MM.1S (cell line): ENCODE results near the gene EVI2A.
"Not testable (repeated sequence)": the region's sequence is repeated elsewhere in the genome, so short reads cannot be mapped to it uniquely, and the experiment has no call there.

Experiments used
- DNase-seq: peaks from one replicate; pipeline ENCODE4 v3.0.0-alpha.2; 2015
- H2AFZ ChIP-seq: fragments of 300-600 bp; sonication (generic); 2 replicates; pipeline ENCODE4 v1.6.0; 2016; ENCODE audit warnings: antibody characterized with exemption, low read length
- H3F3A ChIP-seq: fragments of 300-600 bp; sonication (generic); 2 replicates; pipeline ENCODE4 v1.6.1; 2016; ENCODE audit warnings: mild to moderate bottlenecking, antibody characterized with exemption, low read length, moderate library complexity, mixed read lengths; ENCODE audit not compliant: insufficient read depth
- H3K27ac ChIP-seq: fragments of 300-600 bp; sonication (generic); 2 replicates; pipeline ENCODE4 v1.5.1; 2016; ENCODE audit warnings: mild to moderate bottlenecking, low read length
- H3K27me3 ChIP-seq: fragments of 300-600 bp; sonication (generic); replicated peaks from 2 replicates; pipeline ENCODE4 v1.6.0; 2016; ENCODE audit warnings: low read length; ENCODE audit not compliant: insufficient read depth
- H3K36me3 ChIP-seq: fragments of 300-600 bp; sonication (generic); replicated peaks from 2 replicates; pipeline ENCODE4 v1.6.1; 2016; ENCODE audit warnings: mild to moderate bottlenecking, low read length, mixed read lengths; ENCODE audit not compliant: insufficient read depth
- H3K4me1 ChIP-seq: fragments of 300-600 bp; sonication (generic); 2 replicates; pipeline ENCODE4 v1.6.1; 2016; ENCODE audit warnings: low read length, mixed read lengths
- H3K4me2 ChIP-seq: fragments of 300-600 bp; sonication (generic); 2 replicates; pipeline ENCODE4 v1.6.0; 2016; ENCODE audit warnings: low read depth, low read length
- H3K4me3 ChIP-seq: fragments of 300-600 bp; sonication (generic); 2 replicates; pipeline ENCODE4 v1.5.1; 2016; ENCODE audit warnings: low read length, mixed read lengths
- H3K79me2 ChIP-seq: fragments of 300-600 bp; sonication (generic); 2 replicates; pipeline ENCODE4 v1.6.1; 2016; ENCODE audit warnings: mixed run types, low read length, mixed read lengths
- H3K9ac ChIP-seq: fragments of 300-600 bp; sonication (generic); 2 replicates; pipeline ENCODE4 v1.6.1; 2016; ENCODE audit warnings: low read length, mixed read lengths
- H3K9me2 ChIP-seq: fragments of 300-600 bp; sonication (generic); replicated peaks from 2 replicates; pipeline ENCODE4 v1.6.1; 2016; ENCODE audit warnings: mild to moderate bottlenecking, low read length, mixed read lengths; ENCODE audit not compliant: insufficient read depth
- H3K9me3 ChIP-seq: fragments of 300-600 bp; sonication (generic); replicated peaks from 2 replicates; pipeline ENCODE4 v1.6.1; 2016; ENCODE audit warnings: mild to moderate bottlenecking, low read length, mixed read lengths; ENCODE audit not compliant: insufficient read depth
- H4K20me1 ChIP-seq: fragments of 300-600 bp; sonication (generic); 2 replicates; pipeline ENCODE4 v1.6.1; 2016; ENCODE audit warnings: mild to moderate bottlenecking, low read length, moderate library complexity, mixed read lengths; ENCODE audit not compliant: insufficient read depth
- CTCF ChIP-seq: fragments of 300-600 bp; sonication (generic); IDR thresholded peaks from 2 replicates; pipeline ENCODE4 v1.5.1; 2016; ENCODE audit warnings: antibody characterized with exemption, low read length, mixed read lengths
- EZH2 ChIP-seq: fragments of 300-600 bp; sonication (generic); optimal IDR thresholded peaks from 2 replicates; pipeline ENCODE3; 2017; ENCODE audit warnings: low read depth, mild to moderate bottlenecking, antibody characterized with exemption, low read length, mixed read lengths
- EZH2phosphoT487 ChIP-seq: fragments of 300-600 bp; sonication (generic); IDR thresholded peaks from 2 replicates; pipeline ENCODE4 v1.6.1; 2018; ENCODE audit warnings: antibody characterized with exemption, low read length

The EVI2A gene

DNA sequence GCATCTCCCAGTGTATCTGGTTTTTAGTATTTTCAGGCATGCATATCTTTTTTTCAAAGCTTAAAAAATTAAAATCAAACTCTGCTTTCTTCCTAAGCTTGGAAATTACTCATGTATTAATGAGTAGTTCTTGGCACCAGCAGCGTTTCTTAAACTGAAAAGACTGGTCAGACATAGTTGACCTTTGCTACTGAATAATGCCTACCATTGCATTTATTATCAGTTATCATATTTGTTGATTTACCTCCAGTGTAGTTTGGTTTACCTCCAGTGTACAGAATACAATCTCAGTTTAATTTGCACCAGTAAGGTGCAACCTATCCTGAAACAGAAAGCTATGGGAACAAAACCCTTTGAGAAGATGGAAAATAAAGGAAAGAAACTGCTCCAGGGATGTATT is 34.5 kb upstream of the EVI2A start:
- no peaks in the 10 kb centered on the region for H4K20me1 ChIP-seq
- H3K27ac ChIP-seq = no peak overlapping the region
- no peak for DNase-seq
- H3K9me3 ChIP-seq = no peaks in the 10 kb centered on the region
- no peaks in the 10 kb centered on the region for H3F3A ChIP-seq
- no peaks in the 10 kb centered on the region for H3K27me3 ChIP-seq
- TF ChIP-seq EZH2phosphoT487 = no peak
- no peak for TF ChIP-seq CTCF
- TF ChIP-seq EZH2 = no peak
- no peak overlapping the region for H3K9ac ChIP-seq
- no peak overlapping the region for H3K4me3 ChIP-seq
- no peaks in the 10 kb centered on the region for H3K4me1 ChIP-seq
- H3K9me2 ChIP-seq = no peaks in the 10 kb centered on the region
- H3K36me3 ChIP-seq = peaks cover 5% of the 10 kb centered on the region; the same call in 1 of the 2 replicates
- H3K79me2 ChIP-seq = no peaks in the 10 kb centered on the region
- no peak overlapping the region for H2AFZ ChIP-seq
- H3K4me2 ChIP-seq = no peak overlapping the region

GRCh38 chr17:31349454-31349853 is 28.0 kb upstream of the EVI2A start:
- no peak overlapping the region for H3K4me2 ChIP-seq
- H2AFZ ChIP-seq = no peak overlapping the region
- DNase-seq = no peak
- TF ChIP-seq CTCF (no peak), EZH2phosphoT487 (no peak), EZH2 (no peak)
- no peaks in the 10 kb centered on the region for H3K4me1 ChIP-seq
- H3K79me2 ChIP-seq = no peaks in the 10 kb centered on the region
- no peaks in the 10 kb centered on the region for H3K27me3 ChIP-seq
- H4K20me1 ChIP-seq = no peaks in the 10 kb centered on the region
- no peak overlapping the region for H3K9ac ChIP-seq
- H3K36me3 ChIP-seq = no peaks in the 10 kb centered on the region
- no peak overlapping the region for H3K27ac ChIP-seq
- H3K9me2 ChIP-seq = no peaks in the 10 kb centered on the region
- H3K4me3 ChIP-seq = no peak overlapping the region
- H3F3A ChIP-seq = no peaks in the 10 kb centered on the region
- no peaks in the 10 kb centered on the region for H3K9me3 ChIP-seq

DNA sequence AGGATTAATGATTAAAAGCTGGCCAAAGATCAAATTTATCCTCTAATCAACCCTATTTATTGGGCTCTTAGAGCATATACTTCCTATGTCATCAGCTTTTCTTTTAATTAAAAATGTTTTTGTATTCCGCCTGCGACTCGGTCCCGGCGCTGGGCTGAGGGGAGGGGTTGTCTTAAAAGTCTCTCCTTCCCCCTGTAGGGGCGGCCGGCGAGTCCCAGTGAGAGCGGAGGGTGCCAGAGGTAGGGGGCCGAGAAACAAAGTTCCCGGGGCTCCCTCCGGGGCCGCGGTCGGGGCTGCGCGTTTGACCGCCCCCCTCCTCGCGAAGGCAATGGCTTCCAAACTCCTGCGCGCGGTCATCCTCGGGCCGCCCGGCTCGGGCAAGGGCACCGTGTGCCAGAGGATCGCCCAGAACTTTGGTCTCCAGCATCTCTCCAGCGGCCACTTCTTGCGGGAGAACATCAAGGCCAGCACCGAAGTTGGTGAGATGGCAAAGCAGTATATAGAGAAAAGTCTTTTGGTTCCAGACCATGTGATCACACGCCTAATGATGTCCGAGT is 23.8 kb upstream of the EVI2A start:
- not testable (repeated sequence) for H3K27ac ChIP-seq, H4K20me1 ChIP-seq, H3K4me2 ChIP-seq, H2AFZ ChIP-seq, DNase-seq, H3K79me2 ChIP-seq, H3K36me3 ChIP-seq, H3K27me3 ChIP-seq, H3K4me1 ChIP-seq, H3F3A ChIP-seq, H3K9me2 ChIP-seq, H3K9ac ChIP-seq, H3K9me3 ChIP-seq, H3K4me3 ChIP-seq

DNA sequence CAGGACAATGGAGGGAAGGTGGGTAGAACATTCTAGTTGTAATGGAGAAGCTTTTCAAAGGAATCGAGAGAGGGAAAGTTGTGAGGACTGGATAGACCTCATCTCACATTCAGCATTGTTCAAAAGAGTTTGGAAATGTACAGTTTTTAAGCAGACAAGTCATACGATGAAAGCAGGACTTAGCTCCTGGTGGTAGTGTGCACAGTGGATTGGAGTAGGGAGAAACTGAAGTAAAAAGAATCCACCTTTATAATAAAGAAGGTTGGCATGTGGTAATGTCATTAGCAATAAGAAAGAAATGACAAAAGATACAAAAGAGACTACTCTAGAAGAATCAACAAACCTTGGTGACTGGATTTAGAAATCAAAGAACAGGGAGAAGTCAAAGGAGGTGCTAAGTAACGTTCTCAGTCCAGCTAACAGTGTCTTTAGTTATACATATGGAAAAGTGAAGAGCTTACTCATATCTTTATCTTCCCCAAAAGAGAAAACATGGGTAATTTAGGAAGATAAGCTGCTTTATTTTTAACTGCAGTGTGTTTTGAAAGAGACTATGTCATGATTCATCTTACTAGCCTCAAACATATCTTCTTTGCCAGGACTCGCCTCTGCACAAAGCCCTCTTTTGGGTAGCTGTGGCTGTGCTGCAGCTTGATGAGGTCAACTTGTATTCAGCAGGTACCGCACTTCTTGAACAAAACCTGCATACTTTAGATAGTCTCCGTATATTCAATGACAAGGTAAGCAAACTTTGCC is 18.7 kb upstream of the EVI2A start:
- no peak overlapping the region for H3K27ac ChIP-seq
- H3K36me3 ChIP-seq = no peaks in the 10 kb centered on the region
- H3F3A ChIP-seq = no peaks in the 10 kb centered on the region
- H3K9me2 ChIP-seq = no peaks in the 10 kb centered on the region
- H3K4me3 ChIP-seq = no peak overlapping the region
- no peak for TF ChIP-seq EZH2phosphoT487
- no peak for TF ChIP-seq CTCF
- no peak for TF ChIP-seq EZH2
- H3K27me3 ChIP-seq = no peaks in the 10 kb centered on the region
- no peak for DNase-seq
- H2AFZ ChIP-seq = no peak overlapping the region
- no peak overlapping the region for H3K4me2 ChIP-seq
- no peaks in the 10 kb centered on the region for H4K20me1 ChIP-seq
- H3K4me1 ChIP-seq = no peaks in the 10 kb centered on the region
- H3K9me3 ChIP-seq = no peaks in the 10 kb centered on the region
- H3K79me2 ChIP-seq = no peaks in the 10 kb centered on the region
- no peak overlapping the region for H3K9ac ChIP-seq
